Caco-2 (cell line): ENCODE results near the gene PEF1. TPM values are rescaled to one million over a fixed set of nuclear protein-coding genes. Genes with fewer than 3 reads are reported as not detected.

Source experiments
- BruUV-seq: library from RNA; stranded (reverse); fragments of 400-500 nt; replicated peaks from 2 replicates; lab custom pipeline; 2021; lab: Mats Ljungman, UMichigan
- CTCF ChIA-PET: fragments of 300-600 bp; sonication (Branson Sonifier 250); formaldehyde crosslinking; loops from one replicate; lab custom pipeline; 2022; ENCODE audit warnings: antibody characterized with exemption; lab: Charles Lee
- POLR2A ChIA-PET: fragments of 300-600 bp; sonication (Branson Sonifier 250); formaldehyde crosslinking; loops from one replicate; lab custom pipeline; 2022; ENCODE audit warnings: antibody characterized with exemption; lab: Charles Lee
- DNase-seq, 2 experiments: peaks; one replicate each; pipeline versions ENCODE4 v3.0.0 to v3.0.0-alpha.2; 2020 to 2022
- H3K27me3 ChIP-seq: replicated peaks from 2 replicates; pipeline ENCODE4 v1.6.0; 2011; ENCODE audit warnings: low read length; ENCODE audit not compliant: control insufficient read depth, insufficient read depth
- H3K36me3 ChIP-seq: 2 replicates; pipeline ENCODE4 v1.5.1; 2011; ENCODE audit warnings: low read length; ENCODE audit not compliant: control insufficient read depth, insufficient read depth
- H3K4me1 ChIP-seq: fragments of 250-450 bp; sonication (Bioruptor Pico); 2 replicates; pipeline ENCODE4 v1.5.1; 2020; ENCODE audit warnings: mild to moderate bottlenecking
- H3K4me3 ChIP-seq: 2 replicates; pipeline ENCODE4 v1.5.1; 2011; ENCODE audit warnings: low read depth, mild to moderate bottlenecking, control low read depth, low read length
- H3K9me3 ChIP-seq: fragments of 250-450 bp; sonication (Bioruptor Pico); 2 replicates; pipeline ENCODE4 v1.5.1; 2020; ENCODE audit warnings: mild to moderate bottlenecking, moderate library complexity
- H3K27ac Mint-ChIP-seq: one replicate; pipeline ENCODE4 v1.8.0; 2022; ENCODE audit warnings: mixed read lengths; ENCODE audit not compliant: unreplicated experiment
- H3K27me3 Mint-ChIP-seq: one replicate; pipeline ENCODE4 v1.8.0; 2022; ENCODE audit warnings: mixed read lengths; ENCODE audit not compliant: insufficient read depth, unreplicated experiment
- H3K36me3 Mint-ChIP-seq: one replicate; pipeline ENCODE4 v1.8.0; 2022; ENCODE audit warnings: mild to moderate bottlenecking, mixed read lengths; ENCODE audit not compliant: insufficient read depth, unreplicated experiment
- H3K4me1 Mint-ChIP-seq: one replicate; pipeline ENCODE4 v1.8.0; 2022; ENCODE audit warnings: low read depth, mixed read lengths; ENCODE audit not compliant: unreplicated experiment
- H3K4me3 Mint-ChIP-seq: one replicate; pipeline ENCODE4 v1.8.0; 2022; ENCODE audit warnings: mild to moderate bottlenecking, moderate library complexity, mixed read lengths; ENCODE audit not compliant: unreplicated experiment
- H3K9me3 Mint-ChIP-seq: one replicate; pipeline ENCODE4 v1.8.0; 2022; ENCODE audit warnings: mixed read lengths; ENCODE audit not compliant: unreplicated experiment
- CTCF ChIP-seq, 2 experiments: fragments of 200-600 bp in 1 of 2; IDR thresholded peaks; 1 replicate in 1 of 2; 2 replicates in 1 of 2; pipeline versions ENCODE4 v1.5.1 to v1.8.0; 2011 to 2022; ENCODE audit warnings: antibody characterized with exemption in 1 of 2, control low read depth in 1 of 2, inconsistent platforms in 1 of 2, low read depth in 1 of 2, low read length in 1 of 2, mild to moderate bottlenecking in 1 of 2, moderate library complexity in 1 of 2; ENCODE audit not compliant: insufficient read depth in 1 of 2, severe bottlenecking in 1 of 2, unreplicated experiment in 1 of 2
- intact Hi-C: fragments of 100-400 bp; cut with micrococcal nuclease; formaldehyde crosslinking; loops from one replicate; pipeline ENCODE4 v1.10.0; 2022; ENCODE audit not compliant: unreplicated experiment
- total RNA-seq: library from RNA; stranded (reverse); gene quantifications from 2 replicates; pipeline ENCODE4 v1.2.3, GENCODE V29; 2022

The PEF1 gene
- total RNA-seq, 1 experiment from 2014 or later: 22.1 TPM

- Mint-ChIP-seq H3K27ac (no peak overlapping the region), H3K27me3 (no peaks in the 10 kb centered on the region), H3K36me3 (peaks cover 16% of the 10 kb centered on the region), H3K4me1 (no peaks in the 10 kb centered on the region), H3K4me3 (no peak overlapping the region), H3K9me3 (no peaks in the 10 kb centered on the region)
- Histone ChIP-seq H3K9me3 (no peaks in the 10 kb centered on the region), H3K27me3 (no peaks in the 10 kb centered on the region), H3K4me1 (0 out of 2 replicates have a peak, but pooled peaks cover 4% of the 10 kb centered on the region), H3K36me3 (no peaks in the 10 kb centered on the region), H3K4me3 (no peak overlapping the region)
- no peak for DNase-seq
- POLR2A ChIA-PET: no interaction called here
- intact Hi-C loops: no loop called here
- CTCF ChIA-PET: no interaction called here
- BruUV-seq: no TSS peak
- no peak for TF ChIP-seq CTCF (IDR thresholded peaks at IDR 0.05; ENCODE audit: insufficient read depth in 1 of 2, low read depth in 1 of 2, low read length in 1 of 2, severe bottlenecking in 1 of 2, unreplicated experiment in 1 of 2)
Measured at GRCh38 chr1:31640964-31641363, 3.7 kb downstream of the PEF1 start.

- ChIA-PET CTCF (no interaction called here), POLR2A (no interaction called here)
Measured at GRCh38 chr1:31640179-31640578, 4.5 kb downstream of the PEF1 start.

GRCh38 chr1:31639543-31639942, 5.1 kb downstream of the PEF1 start:
- H3K27me3 Mint-ChIP-seq: no peaks in the 10 kb centered on the region
- TF ChIP-seq CTCF (IDR thresholded peaks at IDR 0.05; ENCODE audit: insufficient read depth in 1 of 2, low read depth in 1 of 2, low read length in 1 of 2, severe bottlenecking in 1 of 2, unreplicated experiment in 1 of 2): no peak
- no TSS peak for BruUV-seq
- ChIA-PET POLR2A (no interaction called here), CTCF (no interaction called here)
- no peaks in the 10 kb centered on the region for H3K27me3 ChIP-seq
- H3K4me3 Mint-ChIP-seq: no peak overlapping the region
- H3K4me1 Mint-ChIP-seq: no peaks in the 10 kb centered on the region
- H3K9me3 ChIP-seq: no peaks in the 10 kb centered on the region
- H3K27ac Mint-ChIP-seq: no peak overlapping the region
- DNase-seq: no peak
- H3K36me3 ChIP-seq: no peaks in the 10 kb centered on the region
- no peaks in the 10 kb centered on the region for H3K9me3 Mint-ChIP-seq
- intact Hi-C loops: no loop called here
- no peaks in the 10 kb centered on the region for H3K4me1 ChIP-seq
- peaks cover 5% of the 10 kb centered on the region for H3K36me3 Mint-ChIP-seq
- no peak overlapping the region for H3K4me3 ChIP-seq

More at GRCh38 chr1:31640179-31640578, 4.5 kb downstream of the PEF1 start:
- no TSS peak for BruUV-seq
- Mint-ChIP-seq H3K27ac (no peak overlapping the region), H3K27me3 (no peaks in the 10 kb centered on the region), H3K9me3 (no peaks in the 10 kb centered on the region), H3K4me3 (no peak overlapping the region), H3K4me1 (no peaks in the 10 kb centered on the region), H3K36me3 (peaks cover 11% of the 10 kb centered on the region)
- H3K9me3 ChIP-seq: no peaks in the 10 kb centered on the region
- no peaks in the 10 kb centered on the region for H3K27me3 ChIP-seq
- H3K36me3 ChIP-seq: no peaks in the 10 kb centered on the region
- TF ChIP-seq CTCF (IDR thresholded peaks at IDR 0.05; ENCODE audit: insufficient read depth in 1 of 2, low read depth in 1 of 2, low read length in 1 of 2, severe bottlenecking in 1 of 2, unreplicated experiment in 1 of 2): no peak
- intact Hi-C loops: no loop called here
- no peak overlapping the region for H3K4me3 ChIP-seq
- DNase-seq: no peak
- H3K4me1 ChIP-seq: no peaks in the 10 kb centered on the region
